Measurements from ENCODE around the gene RGL2.

GRCh38 chr6:33247977-33248642 is 50.6 kb downstream of the RGL2 start:
- TF ChIP-seq CTCF (optimal IDR thresholded peaks at IDR 0.05 in 1 of 3, IDR thresholded peaks at IDR 0.05 in 1 of 3, conservative IDR thresholded peaks at IDR 0.05 in 1 of 3; ENCODE audit: extremely low read depth in 1 of 3, insufficient read depth in 2 of 3, low read length in 3 of 3) (peak; percentile 87 to 100 (median 97)), EZH2 (IDR thresholded peaks at IDR 0.05; ENCODE audit: low read length) (no peak)
